HuH-7 (cell line): ENCODE measurements around the gene UGT2A1.
"Not testable (repeated sequence)": the region's sequence is repeated elsewhere in the genome, so short reads cannot be mapped to it uniquely, and the experiment has no call there.

ENCODE experiments used
- DNase-seq: peaks from one replicate; pipeline ENCODE4 v3.0.0; 2011; ENCODE audit warnings: low spot score

The UGT2A1 gene

DNA sequence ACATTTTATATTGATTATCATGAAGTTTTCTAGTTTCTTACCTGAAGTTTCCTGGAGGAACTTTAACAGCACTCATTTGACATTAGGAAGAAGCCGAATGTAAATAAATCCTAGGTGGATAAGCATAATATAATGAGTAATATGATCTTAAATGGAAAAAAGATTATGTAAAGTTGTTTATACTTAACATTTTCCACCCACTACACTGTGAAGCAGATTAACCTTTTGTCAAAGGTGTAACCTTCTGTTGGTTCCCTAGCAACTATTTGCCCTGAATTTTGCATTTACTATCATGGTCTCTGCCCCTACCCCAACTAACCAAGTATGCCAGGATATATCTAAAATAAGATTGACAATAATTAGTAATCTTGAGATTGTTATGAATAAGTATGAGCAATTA, at the start of gene UGT2A1:
Gene UGT2A1, minus strand, starts transcription at position 101 of the 400 bp plus-strand sequence. CDS start 5,603 bp downstream, outside the sequence.
- no peak for DNase-seq

DNA sequence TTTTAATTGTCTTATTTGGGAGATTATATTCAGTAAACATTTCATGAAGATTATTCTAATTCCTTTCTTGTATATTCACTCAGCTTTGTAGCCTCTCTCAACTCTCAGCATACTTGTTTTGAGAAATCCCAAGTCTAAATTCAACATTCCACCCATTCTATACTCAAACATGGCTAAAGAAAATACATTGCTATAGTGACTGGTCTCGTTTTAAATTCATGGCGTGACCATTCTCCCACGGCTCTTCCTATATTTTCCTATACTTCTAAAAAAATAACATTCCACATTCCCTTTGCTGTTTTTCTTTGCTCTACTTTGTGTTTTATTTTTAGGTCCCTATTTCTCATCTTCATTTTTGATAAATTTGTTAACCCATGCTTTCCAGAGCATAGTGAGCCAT, 49.2 kb upstream of the UGT2A1 start:
- no peak for DNase-seq

DNA sequence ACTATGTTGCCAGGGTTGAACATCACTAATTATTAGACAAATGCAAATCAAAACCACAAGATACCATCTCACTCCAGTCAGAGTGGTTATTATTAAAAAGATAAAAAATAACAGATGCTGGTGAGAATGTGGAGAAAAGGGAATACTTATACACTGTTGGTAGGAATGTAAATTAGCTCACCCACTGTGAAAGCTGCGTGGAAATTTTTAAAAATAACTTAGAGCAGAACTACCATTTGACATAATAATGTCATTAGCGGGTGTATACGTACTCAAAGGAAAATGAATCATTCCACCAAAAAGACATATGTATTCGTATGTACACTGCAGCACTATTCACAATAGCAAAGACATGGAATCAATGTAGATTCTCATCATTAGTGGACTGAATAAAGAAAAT, 48.6 kb upstream of the UGT2A1 start:
- no peak for DNase-seq

DNA sequence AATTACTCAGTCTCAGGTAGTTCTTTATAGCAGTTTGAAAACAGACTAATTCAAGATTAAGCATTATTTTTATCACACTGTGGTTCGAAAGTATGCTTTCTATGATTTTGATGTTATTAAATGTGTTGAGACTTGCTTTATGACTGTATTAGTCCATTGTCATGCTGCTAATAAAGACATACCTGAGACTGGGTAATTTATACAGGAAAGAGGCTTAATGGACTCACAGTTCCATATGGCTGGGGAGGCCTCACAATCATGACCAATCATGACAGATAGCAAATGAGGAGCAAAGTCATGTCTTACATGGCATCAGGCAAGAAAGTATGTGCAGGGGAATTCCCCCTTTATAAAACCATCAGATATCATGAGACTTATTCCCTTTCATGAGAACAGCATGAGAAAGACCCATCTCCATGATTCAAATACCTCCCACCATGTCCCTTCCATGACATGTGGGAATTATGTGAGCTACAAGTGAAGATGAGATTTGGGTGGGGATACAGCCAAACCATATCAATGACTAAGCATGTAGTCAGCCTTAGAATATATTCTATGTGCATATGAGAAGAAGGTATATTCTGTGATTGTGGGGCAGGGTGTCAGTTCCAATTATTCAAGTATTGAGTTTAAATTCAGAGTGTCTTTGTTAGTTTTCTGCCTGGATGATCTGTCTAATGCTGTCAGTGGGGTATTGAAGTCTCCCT, 44.6 kb upstream of the UGT2A1 start:
- DNase-seq: no peak

DNA sequence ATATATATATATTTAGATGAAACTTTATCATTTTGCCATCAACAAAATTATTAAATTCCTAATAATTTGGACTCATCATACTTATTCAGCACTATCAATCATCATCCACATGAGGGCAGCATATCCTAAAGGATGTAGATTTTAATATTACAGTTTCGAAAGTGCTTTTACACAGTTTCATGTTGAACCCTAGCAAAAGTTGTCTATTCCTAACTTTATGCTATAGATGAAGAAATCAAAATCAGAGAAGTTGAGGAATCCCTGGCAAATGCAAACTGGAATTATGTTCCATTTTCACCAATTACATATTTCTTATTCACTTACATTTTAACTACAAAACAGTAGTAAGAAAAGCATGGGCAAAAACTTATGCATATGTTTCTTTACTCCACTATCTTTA, 36.6 kb upstream of the UGT2A1 start:
- DNase-seq: no peak

DNA sequence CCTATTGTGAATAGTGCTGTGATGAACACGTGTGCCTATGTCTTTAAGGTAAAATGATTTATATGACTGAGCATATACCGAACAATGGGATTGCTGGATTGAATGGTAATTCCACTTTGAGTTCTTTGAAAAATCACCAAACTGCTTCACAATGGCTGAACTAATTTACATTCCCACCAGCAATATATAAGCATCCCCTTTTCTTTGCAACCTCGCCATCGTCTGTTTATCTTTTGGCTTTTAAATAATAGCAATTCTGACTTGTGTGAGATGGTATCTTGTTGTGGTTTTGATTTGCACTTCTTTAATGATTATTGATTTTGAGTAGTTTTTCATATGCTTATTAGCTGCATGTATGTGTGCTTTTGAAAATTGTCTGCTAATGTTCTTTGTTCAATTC, 31.8 kb upstream of the UGT2A1 start:
- no peak for DNase-seq

DNA sequence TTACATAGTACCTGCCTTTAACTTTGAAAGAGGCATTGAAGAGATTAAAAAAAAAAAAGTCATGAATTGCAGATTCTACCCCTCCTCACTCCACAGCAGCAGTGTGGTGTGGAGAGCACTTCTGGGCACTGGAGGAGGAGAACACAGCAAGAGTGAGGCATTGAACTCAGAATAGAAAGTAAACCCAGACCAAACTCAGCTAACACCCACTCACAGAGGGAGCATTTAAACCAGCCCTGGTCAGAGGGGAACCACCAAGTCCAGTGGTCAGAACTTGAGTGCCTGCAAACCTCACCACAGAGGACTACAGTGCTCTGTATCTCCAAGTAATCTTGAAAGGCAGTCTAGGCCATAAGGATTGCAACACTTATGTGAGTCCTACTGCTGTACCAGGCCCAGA, 15.6 kb upstream of the UGT2A1 start:
- no peak for DNase-seq

DNA sequence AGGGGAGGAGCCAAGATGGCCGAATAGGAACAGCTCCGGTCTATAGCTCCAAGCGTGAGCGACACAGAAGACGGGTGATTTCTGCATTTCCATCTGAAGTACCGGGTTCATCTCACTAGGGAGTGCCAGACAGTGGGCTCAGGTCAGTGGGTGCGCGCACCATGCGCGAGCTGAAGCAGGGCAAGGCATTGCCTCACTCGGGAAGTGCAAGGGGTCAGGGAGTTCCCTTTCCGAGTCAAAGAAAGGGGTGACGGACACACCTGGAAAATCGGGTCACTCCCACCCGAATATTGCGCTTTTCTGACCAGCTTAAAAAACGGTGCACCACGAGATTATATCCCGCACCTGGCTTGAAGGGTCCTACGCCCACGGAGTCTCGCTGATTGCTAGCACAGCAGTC, 11.0 kb upstream of the UGT2A1 start:
- DNase-seq: not testable (repeated sequence)

DNA sequence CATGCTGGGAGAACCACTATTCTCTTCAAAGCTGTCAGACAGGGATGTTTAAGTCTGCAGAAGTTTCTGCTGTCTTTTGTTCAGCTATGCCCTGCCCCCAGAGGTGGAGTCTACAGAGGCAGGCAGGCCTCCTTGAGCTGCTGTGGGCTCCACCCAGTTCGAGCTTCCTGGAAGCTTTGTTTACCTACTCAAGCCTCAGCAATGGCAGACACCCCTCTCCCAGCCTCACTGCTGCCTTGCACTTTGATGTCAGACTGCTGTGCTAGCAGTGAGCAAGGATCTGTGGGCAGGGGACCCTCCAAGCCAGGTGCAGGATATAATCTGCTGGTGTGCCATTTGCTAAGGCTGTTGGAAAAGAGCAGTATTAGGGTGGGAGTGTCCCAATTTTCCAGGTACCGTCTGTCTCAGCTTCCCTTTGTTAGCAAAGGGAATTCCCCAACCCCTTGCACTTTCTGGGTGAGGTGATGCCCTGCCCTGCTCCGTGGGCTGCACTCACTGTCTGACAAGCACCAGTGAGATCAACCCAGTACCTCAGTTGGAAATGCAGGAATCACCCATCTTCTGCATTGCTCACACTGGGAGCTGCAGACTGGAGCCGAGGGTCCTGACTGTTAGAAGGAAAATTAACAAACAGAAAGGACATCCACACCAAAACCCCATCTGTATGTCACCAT, 8.2 kb upstream of the UGT2A1 start:
- not testable (repeated sequence) for DNase-seq

DNA sequence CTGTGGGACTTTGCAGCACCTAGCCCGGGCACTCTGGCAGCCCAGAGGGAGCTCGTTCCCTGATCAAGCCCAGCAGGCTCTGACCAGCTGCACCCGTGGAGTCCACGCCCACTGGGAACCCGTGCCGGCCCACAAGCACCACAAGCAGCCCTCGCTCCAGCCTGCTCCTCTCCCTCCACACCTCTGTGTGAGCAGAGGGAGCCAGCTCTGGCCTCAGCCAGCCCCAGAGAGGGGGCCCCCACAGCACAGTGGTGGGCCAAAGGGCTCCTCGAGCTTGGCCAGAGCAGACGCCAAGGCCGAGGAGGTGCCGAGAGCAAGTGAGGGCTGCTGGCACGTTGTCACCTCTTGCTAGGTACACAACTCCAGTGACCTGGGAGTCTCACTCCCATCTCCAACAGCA, 5.1 kb upstream of the UGT2A1 start:
- no peak for DNase-seq

DNA sequence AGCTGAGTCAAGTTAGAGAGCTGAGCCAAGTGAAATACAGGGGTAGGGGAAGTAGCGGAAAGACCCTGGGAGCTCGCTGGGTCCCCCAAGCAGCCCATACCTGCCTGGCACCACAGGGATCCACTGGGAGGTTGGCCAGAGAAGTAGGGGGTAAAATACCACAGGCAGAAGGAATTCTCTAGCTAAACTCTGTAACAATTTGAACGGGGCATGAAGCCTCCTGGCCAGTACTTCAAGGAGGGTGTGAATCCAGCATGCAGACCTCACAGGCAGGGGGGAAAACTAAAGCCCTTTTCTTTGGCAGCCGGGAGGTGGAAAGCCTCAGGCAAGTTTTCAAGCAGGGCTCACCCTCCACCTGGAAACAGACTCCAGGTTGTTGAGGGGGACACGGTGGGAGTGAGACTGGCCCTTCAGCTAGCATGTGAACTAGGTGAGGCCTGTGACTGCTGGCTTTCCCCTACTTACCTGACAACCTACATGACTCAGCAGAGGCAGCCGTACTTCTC, 3.7 kb upstream of the UGT2A1 start:
- no peak for DNase-seq

DNA sequence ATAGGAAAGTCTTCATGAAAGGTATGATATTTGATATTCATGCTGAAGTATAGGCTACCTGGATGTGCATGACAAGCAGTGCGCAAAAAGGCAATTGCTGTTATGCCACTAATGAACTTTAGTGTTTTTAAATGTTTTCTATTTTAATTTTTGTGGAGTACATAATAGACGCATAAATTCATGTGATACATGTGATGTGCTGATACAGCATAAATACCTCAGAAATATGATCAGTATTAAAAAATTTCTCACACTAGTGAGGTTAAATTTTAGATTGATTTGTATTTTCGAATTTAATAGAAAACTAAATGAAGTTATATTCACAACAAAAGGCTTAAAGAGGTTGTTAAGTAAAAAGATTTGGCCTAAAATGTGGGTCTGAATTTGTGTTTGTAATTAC, 2.2 kb downstream of the UGT2A1 start:
- no peak for DNase-seq

DNA sequence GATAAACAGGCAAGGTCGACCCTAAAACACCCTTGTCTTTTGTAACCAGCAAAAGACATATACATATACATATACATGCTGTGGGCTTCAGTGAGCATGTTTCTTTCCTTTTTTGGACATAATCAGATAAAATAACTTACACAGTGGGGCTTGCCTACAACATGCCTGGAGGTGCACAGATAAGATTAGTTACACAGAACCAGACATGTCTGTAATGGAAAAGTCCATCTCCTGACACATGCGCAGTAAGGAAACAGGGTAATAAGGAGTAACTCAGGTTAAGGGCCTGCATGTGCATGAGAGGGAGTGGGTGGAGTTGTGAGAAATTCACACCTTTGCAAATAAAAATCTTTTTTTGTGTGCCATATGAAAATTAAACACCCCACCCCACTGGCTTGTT, 3.4 kb downstream of the UGT2A1 start:
- DNase-seq: peak; percentile 1

DNA sequence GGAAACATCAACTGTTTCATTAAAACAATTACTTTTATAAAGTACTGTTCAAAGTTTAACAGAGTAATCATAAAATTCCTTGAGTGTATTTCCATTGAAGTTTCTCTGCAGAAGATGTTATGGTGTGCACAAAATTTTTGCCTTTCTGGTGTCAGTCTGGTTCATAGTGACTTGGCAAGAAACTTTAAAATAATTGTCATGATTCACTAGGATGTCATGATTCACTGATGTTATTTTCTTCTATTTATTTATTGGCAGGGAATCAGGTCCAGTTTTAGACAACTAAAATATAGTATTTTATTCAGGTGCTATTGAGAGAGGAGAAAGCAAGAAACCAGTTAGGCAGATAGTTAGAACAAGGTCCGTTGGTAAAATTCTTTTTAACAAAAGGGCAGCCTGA, 3.8 kb downstream of the UGT2A1 start:
- DNase-seq: no peak

DNA sequence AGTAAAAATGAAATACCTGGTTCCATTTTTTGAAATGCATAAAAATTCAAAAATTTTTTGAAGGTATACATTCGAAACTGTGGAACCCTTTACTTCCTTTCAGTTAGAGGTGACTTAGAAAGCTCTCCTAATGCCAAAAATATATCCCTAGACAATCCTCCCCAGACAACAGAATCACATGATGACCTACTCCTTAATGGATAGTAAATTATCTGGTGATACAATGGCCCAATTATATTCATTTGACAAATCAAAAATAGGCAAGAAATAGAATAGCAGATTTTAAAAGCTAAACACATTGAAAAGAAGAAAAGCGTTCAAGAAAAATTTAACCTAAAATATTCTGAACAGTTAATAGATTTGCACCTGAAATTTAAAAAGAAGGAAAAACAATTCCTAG, 10.1 kb downstream of the UGT2A1 start:
- no peak for DNase-seq

DNA sequence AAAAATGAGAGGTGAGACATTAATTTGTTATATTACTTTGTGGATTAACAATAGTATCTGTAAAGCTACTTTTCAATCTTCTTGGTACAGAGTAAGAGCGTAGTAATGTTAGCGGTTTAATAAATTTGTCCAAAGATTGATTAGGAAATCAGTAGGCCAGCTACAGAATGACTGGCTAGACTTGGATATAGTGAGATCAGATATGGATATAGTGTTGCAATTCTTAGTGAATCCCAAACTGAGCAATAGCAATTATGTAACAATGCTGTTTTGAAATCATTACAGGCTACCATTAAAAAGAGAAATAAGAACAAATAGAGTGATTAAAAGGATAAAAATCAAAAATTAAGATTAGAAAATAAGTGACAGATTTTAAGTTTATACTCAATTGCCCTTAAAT, 12.8 kb downstream of the UGT2A1 start:
- DNase-seq: no peak

DNA sequence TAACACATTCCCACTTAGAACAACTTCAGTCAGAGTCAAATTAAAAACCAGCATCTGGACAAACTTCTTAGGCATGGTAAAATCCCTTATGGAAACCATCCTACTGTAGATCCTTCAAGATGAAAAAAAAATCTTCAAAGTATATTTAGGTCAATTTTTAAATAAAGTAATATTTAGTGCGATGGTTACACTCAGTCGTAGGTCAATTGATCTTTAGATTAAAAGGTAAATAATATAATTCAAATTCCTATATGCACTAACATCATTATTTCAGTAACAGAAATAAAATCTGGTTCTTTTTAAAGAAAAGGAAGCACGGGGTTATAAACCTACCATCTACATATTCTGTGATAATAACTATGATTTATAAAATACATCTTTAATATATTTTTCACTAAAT, 13.5 kb downstream of the UGT2A1 start, which contains the start of gene UGT2A2:
Gene UGT2A2, minus strand, starts transcription at position 101 of the 400 bp plus-strand sequence. Its CDS starts 2 bp downstream, at position 99.
- DNase-seq: no peak

DNA sequence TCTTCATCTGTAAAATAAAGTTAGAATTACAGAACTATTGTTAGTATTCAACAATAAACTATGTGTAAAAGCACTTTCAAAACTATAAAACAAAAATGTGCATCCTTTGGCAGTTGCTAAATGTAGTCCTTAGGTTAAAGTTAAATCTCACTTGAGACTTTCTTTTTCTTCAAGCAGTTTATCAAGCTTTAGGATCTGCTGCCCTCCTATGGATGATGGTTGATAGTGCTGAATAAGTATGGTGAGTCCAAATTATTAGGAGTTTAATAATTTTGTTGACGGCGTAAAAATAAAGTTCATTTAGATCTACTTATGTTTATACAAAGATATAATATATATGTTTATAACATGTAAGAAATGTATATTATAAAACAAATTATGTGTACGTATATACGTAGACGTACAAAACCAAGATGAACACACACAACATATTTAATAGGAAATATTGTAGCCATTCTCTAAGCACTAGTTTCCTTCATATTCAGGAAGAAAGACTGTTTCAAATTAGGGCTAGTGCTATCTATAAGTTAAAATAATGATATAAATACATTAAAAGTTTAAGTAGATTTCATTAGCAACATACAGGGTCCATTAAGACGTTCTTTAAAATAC, 35.9 kb downstream of the UGT2A1 start:
- peak; percentile 9 for DNase-seq

DNA sequence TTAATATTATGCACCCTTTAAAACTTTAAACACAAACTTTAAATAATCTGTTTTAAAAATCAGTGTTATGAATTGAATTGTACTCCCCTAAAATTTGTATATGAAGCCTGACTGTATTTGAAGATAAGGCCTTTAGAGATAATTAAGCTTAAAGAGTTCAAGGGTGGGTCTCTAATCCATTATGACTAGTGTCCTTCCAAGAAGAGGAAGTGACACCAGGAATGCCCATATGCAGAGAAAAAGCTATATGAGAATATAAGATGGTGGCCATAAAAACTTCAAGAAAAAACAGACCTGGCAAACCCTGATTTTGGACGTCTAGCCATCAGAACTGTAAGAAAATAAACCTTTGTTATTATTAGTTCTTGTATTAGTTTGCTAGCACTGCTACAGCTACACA, 42.6 kb downstream of the UGT2A1 start:
- no peak for DNase-seq

DNA sequence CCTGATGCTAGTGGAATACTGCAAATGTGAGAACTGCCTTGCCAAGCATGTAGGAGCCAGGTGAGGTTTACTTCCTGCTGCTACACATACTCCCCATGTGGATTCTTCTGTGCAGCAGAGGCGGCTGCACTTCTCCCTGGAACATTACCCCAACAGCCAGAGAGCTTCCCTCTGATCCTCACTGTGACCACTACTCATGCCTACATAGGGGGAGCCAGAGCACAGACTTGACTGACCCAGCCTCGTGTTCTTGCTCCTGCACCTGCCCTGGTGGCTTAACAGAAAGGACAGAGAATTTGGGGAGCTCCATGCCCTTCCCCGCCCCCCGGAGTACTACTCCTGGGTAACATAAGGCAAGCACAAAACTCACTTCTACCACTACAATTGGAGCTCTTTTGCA, 52.0 kb downstream of the UGT2A1 start:
- no peak for DNase-seq

DNA sequence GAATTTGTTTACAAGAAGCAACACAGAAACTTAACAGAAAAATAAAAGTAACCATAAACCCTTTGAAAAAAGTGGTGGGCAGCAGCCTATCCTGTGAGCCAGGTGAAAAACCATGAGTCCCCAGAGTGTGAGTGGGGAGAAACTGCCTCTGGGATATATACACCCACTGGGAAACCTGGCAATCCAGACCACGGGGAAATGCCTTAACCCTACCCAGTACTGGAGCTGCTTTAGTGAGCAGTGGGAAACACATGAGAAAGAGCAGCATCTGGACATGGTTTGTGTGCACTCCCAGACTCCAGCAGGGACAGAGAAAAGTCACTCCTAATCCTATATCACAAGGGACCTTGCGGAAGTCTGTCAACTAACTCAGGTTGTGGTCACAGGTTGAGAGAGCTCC, 53.0 kb downstream of the UGT2A1 start:
- DNase-seq: no peak

DNA sequence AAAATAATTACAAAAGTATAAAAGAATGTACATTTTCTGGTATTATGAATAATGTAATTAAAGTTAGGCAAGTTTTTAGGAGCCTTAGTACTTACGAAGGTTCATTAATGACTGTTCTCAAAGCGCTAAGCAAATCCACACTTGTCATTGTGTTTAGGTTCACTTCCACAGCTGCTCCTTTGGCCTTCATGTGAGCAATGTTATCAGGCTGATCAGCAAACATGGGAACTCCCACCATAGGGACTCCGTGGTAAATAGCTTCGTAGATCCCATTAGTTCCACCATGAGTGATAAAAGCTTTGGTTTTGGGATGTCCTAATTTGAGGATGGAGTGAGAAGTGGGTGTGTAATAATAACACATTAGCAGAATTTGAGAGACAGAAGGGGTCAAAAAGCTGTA, 58.7 kb downstream of the UGT2A1 start:
- DNase-seq: no peak

DNA sequence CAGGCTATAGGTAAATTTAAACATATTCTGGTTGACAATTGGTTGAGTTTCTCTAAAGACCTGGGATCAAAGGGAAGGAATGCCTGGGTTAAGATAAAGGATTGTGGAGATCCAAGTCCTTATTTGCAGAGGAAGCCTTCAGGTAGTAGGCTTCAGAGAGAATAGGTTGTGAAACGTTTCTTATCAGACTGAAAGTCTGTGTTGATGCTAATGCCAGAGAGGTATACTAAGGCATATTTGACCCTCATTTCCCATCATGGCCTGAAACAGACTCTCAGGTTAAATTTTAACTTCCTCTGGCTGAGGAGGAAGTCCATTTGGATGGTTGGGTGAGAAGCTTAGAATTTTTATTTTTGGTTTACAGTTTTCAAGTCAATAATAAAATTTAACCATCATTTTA, 61.7 kb downstream of the UGT2A1 start:
- DNase-seq: no peak
